Aorta (tissue), 5 donors: ENCODE results near the gene BLVRB. TPM values are rescaled to one million over a fixed set of nuclear protein-coding genes. Genes with fewer than 3 reads are reported as not detected.
A peak's percentile ranks its signal among the peaks of the same experiment; 100 is the strongest.

Experiments
- ATAC-seq: fragments of 200-7000 bp; cut with Tn5 transposase; one replicate; pipeline ENCODE4 v1.9.1; 2022; ENCODE audit warnings: moderate library complexity; ENCODE audit not compliant: low FRiP score
- DNase-seq, 2 donors: peaks; one replicate each; pipeline ENCODE4 v3.0.0-alpha.2; 2020
- H3K27ac ChIP-seq, 2 donors: one replicate each; pipeline ENCODE4 v1.5.1; 2013; ENCODE audit warnings: low read length in 2 of 2, mild to moderate bottlenecking in 2 of 2, moderate library complexity in 2 of 2, control low read depth in 1 of 2, inconsistent platforms in 1 of 2, low read depth in 1 of 2
- H3K27me3 ChIP-seq, 2 donors: one replicate each; pipeline ENCODE4 v1.6.1; 2013; ENCODE audit warnings: control low read depth in 1 of 2, low read length in 1 of 2, mild to moderate bottlenecking in 1 of 2, moderate library complexity in 1 of 2; ENCODE audit not compliant: insufficient read depth in 2 of 2, control insufficient read depth in 1 of 2
- H3K36me3 ChIP-seq, 2 donors: one replicate each; pipeline ENCODE4 v1.6.1; 2013; ENCODE audit warnings: control low read depth in 1 of 2, low read length in 1 of 2, mild to moderate bottlenecking in 1 of 2; ENCODE audit not compliant: insufficient read depth in 2 of 2, control insufficient read depth in 1 of 2
- H3K4me1 ChIP-seq, 2 donors: one replicate each; pipeline ENCODE4 v1.6.1; 2013; ENCODE audit warnings: low read length in 2 of 2, control low read depth in 1 of 2, mild to moderate bottlenecking in 1 of 2, moderate library complexity in 1 of 2; ENCODE audit not compliant: insufficient read depth in 2 of 2, control insufficient read depth in 1 of 2
- H3K4me3 ChIP-seq, 2 donors: one replicate each; pipeline ENCODE4 v1.5.1; 2013; ENCODE audit warnings: low read length in 2 of 2, control low read depth in 1 of 2, mild to moderate bottlenecking in 1 of 2
- H3K9me3 ChIP-seq: one replicate; pipeline ENCODE4 v1.6.1; 2013; ENCODE audit warnings: mild to moderate bottlenecking, low read length; ENCODE audit not compliant: control insufficient read depth
- WGBS, 2 donors: extraction: QIAGEN DNeasy Blood & Tissue Kit; methylation state at CpG; one replicate each; pipeline ENCODE4 v1.1.7; 2013; 5-methylcytosine and 5-hydroxymethylcytosine counted together
- intact Hi-C, 2 donors: fragments of 100-400 bp; cut with DNase I; formaldehyde crosslinking; loops; one replicate each; pipeline versions ENCODE4 v1.14.2 to v1.15.0; 2022
- polyA plus RNA-seq, 2 donors: library from polyadenylated mRNA; stranded (reverse); fragments of 200-250 nt; gene quantifications; one replicate each; pipeline ENCODE4 v1.2.3, GENCODE V29; 2013
- total RNA-seq, 2 donors: library from RNA; stranded (reverse); fragmentation: NEBNext Ultra II Directional; extraction: Animal tissue kit (Norgen Biotek cat#: 25700); gene quantifications; one replicate each; pipeline ENCODE4 v1.2.1, GENCODE V29; 2021
- donor health status: healthy with polysubstance abuse.
- donor health status: Bipolar disorder and iron deficiency.
- donor health status: DM: no; HTN: no; CAD: no.
- donor health status: DM: no; HTN: no; CAD: no.
- donor health status: DM: yes; HTN: yes; CAD: no.

Gene BLVRB
- total and polyA plus RNA-seq, 4 donors: 72.3 to 134 (median 87.0) TPM

DNA sequence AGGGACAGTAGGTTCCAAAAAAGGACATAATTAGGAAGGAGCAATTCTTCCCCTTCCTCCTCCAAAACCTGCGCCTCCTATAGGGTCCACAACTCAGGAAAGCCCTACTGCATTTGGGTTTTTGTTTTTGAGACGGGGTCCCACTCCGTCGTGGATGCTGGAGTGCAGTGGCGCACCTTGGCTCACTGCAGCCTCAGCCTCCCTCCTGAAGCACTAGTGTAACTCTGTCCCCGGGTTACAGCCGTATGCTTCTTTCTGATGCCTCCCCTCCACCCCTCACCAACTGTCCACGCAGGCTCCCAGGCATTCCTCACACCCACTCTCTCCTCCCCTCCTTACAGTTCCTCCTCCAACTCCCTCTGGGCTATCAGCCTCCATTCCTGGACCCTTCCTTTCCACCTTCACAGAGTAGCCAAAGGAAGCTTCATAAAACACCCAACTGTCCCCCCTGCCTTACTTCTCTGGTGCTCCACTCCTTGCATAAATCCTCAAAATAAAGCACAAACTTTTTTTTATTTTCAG, 19.2 kb downstream of the BLVRB start:
- H3K36me3 ChIP-seq: peaks cover 5 to 7% of the 10 kb centered on the region in 2 donors
- no peak for ATAC-seq
- DNase-seq: no peak
- 80 to 87% methylated on average over 8 of the region's 8 CpGs for WGBS, 2 donors
- no peaks in the 10 kb centered on the region for H3K9me3 ChIP-seq
- H3K27ac ChIP-seq: no peak overlapping the region
- intact Hi-C loops: loop anchor here in 1 of 2 donors (10.0 kb wide), 1 partner anchor 358 kb away; no protein-coding TSS in a partner anchor
- H3K4me1 ChIP-seq: no peaks in the 10 kb centered on the region
- no peaks in the 10 kb centered on the region for H3K27me3 ChIP-seq
- no peak overlapping the region for H3K4me3 ChIP-seq

DNA sequence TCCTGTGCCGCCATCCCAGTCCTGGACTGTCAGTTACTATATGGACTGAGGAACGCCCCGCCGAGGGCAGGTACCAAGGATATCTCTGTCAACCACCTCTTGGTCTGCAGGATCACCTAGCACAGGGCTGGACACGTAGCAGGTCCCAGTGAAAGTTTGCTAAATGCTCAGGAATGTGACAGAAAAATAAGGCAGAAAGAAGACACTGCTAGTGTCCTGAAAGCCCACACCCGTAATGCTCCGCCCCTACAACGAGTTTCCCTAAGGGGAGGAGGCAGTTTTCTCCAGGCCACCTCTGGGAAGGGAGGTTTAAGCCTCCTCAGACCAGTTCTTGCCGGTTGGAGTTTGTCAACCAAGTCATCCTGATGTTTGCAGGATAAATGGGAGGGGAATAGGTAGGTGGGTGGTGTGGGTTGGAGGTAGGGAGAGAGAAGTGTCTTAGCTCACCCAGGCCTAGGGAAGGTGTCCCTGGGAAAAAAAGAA, 19.7 kb downstream of the BLVRB start:
- intact Hi-C loops: loop anchor here in 1 of 2 donors (2.0 to 10.0 kb wide), 3 partner anchors 19 to 359 kb away; partner anchors contain the start of gene BLVRB
- Histone ChIP-seq H3K4me3 (no peak overlapping the region), H3K27me3 (no peaks in the 10 kb centered on the region), H3K4me1 (no peaks in the 10 kb centered on the region), H3K36me3 (peaks cover 5 to 7% of the 10 kb centered on the region in 2 donors), H3K9me3 (no peaks in the 10 kb centered on the region), H3K27ac (no peak overlapping the region)
- ATAC-seq: no peak
- no peak for DNase-seq
- 72 to 75% methylated on average over 9 of the region's 9 CpGs for WGBS, 2 donors

DNA sequence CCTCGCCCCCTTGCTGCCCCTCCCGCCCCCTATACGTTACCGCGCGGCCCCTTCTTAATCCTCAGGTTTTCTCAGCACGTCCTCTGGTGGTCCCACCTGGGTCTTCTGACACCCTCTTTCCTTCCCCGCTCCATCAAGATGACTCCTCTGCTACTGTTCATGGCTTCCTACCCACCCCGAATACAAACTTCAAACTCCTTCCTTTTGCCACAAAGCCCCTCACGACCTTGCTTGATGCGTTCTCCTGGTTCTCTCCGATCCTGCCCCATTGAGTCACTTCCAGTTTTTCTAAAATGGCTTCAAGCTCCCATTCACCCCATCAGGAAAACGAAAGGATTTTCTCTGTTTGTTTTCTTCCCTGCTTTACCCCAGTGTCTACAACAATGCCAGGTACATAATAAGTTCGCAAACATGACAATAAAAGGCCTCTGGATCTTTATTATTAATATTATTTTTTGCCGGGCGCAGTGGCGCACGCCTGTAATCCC, 20.7 kb downstream of the BLVRB start:
- DNase-seq (no peak), ATAC-seq (no peak)
- H3K27me3 ChIP-seq: no peaks in the 10 kb centered on the region
- H3K4me3 ChIP-seq: peak overlapping the region; percentile 27 to 28
- intact Hi-C loops: loop anchor here in 1 of 2 donors (1.0 to 10.0 kb wide), 4 partner anchors 20 to 360 kb away; partner anchors contain the start of genes BLVRB and SERTAD1
- WGBS, 2 donors: 17 to 19% methylated on average over 16 to 18 of the region's 18 CpGs
- H3K27ac ChIP-seq: peak overlapping the region in 1 of 2 donors; percentile 45
- H3K4me1 ChIP-seq: no peaks in the 10 kb centered on the region
- H3K36me3 ChIP-seq: peaks cover 5 to 7% of the 10 kb centered on the region in 2 donors
- no peaks in the 10 kb centered on the region for H3K9me3 ChIP-seq

DNA sequence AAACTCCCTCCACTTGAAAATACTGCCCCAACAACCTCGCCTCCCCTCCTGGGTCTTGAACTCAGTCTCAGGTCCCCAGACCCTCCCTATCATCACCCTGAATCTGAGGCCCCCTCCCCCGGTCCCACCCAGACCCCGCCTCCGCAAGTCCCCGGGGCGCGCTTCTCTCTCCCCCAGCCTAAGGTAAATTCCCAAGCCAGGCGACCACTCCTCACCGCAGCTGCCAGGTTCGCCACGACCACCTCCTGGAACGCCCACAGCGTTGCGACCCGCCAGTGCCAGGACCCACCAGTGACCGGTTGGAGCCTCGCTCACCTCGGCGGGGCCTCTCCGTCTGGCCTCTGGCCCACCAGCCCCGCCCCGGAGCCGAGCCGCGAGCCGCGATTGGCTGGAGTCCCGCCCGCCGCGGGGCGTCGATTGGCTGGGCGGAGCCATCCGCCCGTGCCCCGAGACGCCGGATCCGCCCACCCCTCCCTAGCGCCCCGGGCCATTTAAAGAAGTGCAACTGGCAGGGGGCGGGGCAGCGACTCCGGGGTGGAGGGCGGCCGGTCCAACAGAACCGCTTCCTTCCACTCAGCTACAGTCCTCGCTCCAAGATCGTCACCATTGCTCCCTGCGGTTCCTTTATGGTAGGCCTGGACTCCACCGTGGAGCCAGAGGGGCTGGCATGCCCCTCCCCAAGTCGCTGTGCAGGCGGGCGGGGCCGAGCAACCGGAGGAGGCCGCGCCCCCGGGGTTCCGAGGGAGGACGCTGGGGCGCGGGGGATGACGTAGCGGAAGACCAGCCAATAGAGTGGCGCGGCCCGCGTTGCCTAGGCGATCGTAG, 21.3 kb downstream of the BLVRB start, which contains the start of gene SERTAD3:
SERTAD3 (minus strand) TSS at position 336 of the 825 bp plus-strand sequence. CDS start 2,255 bp downstream, outside the sequence.
- Histone ChIP-seq H3K27me3 (no peaks in the 10 kb centered on the region), H3K36me3 (peaks cover 5 to 7% of the 10 kb centered on the region in 2 donors), H3K9me3 (no peaks in the 10 kb centered on the region), H3K4me3 (peak within 1 kb of the TSS; percentile 50 to 90), H3K27ac (peak within 1 kb of the TSS; percentile 51 to 88), H3K4me1 (no peaks in the 10 kb centered on the region)
- peak; percentile 94 for ATAC-seq
- DNase-seq: peak; percentile 98 to 99
- 0 to 1% methylated on average over 59 to 72 of the region's 72 CpGs for WGBS, 2 donors
- intact Hi-C loops: loop anchor here in 1 of 2 donors (1.0 to 10.0 kb wide), 6 partner anchors 19 to 361 kb away; partner anchors contain the start of genes BLVRB, C19orf47, PLD3 and SERTAD1

DNA sequence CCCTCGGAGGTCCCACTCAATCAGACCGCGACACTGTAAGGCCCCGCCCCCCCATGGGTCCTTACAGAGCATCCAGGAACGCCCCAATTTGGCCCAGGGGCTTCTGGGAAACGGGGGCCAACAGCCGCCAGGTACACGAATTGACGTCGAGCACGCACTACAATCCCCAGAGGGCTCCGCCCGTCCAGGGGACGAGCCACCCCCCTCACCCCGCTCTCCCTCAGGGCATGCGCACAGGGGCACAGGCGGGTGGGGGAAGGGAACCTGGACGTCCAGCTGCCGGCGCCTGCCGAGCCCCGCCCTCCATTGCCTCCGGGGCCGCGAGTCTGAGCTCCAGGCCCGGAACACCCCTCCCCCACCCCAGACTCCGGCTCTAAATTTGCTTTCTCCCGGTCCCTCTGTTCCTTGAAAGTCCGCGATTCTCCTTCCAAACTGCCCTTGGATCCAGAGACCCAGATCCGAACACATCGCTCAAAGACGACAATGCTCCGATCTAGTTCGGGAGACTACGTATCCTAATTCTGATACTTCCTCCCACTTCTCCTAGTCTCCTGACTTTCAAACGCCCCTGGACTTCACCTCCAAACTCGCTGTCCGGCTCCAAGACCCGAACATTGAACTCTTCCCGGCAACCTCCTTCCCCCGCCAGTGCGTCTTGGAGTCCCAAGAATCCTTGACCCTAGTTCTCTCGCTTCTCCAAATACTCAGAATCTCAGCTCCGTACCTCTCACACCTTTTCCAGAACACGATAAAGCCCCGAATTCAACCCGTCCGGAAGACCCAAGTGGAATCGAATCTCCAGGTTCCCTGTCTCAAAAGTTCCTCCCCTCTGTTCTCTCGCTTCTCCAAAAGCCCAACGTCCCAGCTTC, 22.2 kb downstream of the BLVRB start:
- H3K36me3 ChIP-seq: peaks cover 3 to 5% of the 10 kb centered on the region in 2 donors
- intact Hi-C loops: loop anchor here in 1 of 2 donors (1.0 to 10.0 kb wide), 3 partner anchors 22 to 361 kb away; partner anchors contain the start of genes C19orf47 and PLD3
- WGBS, 2 donors: 0 to 1% methylated on average over 48 to 52 of the region's 52 CpGs
- H3K9me3 ChIP-seq: no peaks in the 10 kb centered on the region
- no peaks in the 10 kb centered on the region for H3K4me1 ChIP-seq
- H3K4me3 ChIP-seq: peak overlapping the region; percentile 50 to 90
- no peaks in the 10 kb centered on the region for H3K27me3 ChIP-seq
- ATAC-seq (peak; percentile 93), DNase-seq (peak; percentile 99 to 100)
- H3K27ac ChIP-seq: peak overlapping the region; percentile 51 to 88

DNA sequence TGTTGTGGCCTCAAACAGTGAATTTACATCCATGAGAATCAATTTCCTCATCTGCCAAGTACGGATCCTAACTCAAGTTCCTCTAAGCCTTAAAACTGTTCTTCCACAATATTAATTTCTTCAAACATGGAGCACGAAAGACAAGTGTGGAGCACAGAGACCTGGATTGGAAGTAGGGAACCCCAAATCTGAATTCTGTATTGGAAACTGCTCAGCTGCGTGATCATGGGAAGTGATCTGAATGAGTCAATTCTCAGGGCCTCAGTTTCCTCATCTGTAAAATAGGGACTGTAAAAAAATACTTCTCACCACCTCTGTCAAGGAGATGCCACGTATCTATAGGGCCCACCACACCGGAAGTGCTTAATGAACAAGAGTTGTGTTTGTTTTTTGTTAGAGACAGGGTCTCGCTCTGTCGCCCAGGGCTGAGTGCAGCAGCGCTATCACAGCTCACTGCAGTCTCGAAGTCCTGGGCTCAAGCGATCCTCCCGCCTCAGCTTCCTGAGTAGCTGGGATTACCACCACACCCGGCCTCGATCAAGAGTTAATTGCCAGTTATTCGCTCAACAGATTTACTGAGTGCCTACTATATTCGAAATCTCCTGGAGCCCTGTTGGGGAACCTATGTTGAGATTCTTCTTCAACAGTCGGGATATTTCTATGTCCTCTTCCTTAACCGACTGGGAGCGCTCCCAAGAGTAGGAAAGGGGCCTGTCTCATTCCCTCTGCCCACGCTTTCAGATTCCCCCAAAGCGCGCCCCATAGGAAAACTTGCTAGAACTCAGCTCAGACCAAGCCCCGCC, 23.0 kb downstream of the BLVRB start:
- Histone ChIP-seq H3K4me1 (no peaks in the 10 kb centered on the region), H3K9me3 (no peaks in the 10 kb centered on the region), H3K27me3 (no peaks in the 10 kb centered on the region), H3K4me3 (peak overlapping the region in 1 of 2 donors; percentile 29), H3K36me3 (no peaks in the 10 kb centered on the region), H3K27ac (peak overlapping the region in 1 of 2 donors; percentile 68)
- ATAC-seq: no peak
- 15 to 18% methylated on average over 22 of the region's 22 CpGs for WGBS, 2 donors
- no peak for DNase-seq
- intact Hi-C loops: loop anchor here in 1 of 2 donors (1.0 to 10.0 kb wide), 3 partner anchors 21 to 362 kb away; partner anchors contain the start of genes C19orf47 and PLD3

DNA sequence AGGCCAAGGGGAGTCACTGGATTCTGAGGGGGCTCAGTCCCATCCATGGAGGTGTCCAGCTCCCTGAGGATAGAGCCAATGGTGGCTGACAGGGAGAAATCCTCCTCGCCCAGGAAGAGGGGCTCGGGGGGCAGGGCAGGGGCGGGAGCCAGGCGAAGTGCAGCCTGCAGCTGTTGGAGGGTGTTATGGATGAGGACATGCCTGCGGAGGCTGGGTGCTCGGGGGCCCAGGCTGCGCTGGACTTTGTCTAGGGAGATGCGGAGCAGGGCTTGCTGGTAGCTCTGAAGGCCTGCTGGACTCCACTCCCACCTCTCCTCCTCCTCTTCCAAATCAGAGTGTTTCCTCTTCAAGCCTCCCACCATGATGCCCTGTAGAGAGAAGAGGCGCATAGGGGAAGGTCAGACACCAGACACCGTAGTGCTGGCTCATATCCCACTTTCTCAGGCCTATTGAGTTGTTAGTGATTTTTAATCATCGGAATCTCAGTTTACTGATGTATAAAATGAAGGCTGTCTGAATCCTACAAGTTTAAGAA, 23.8 kb downstream of the BLVRB start:
- no peak for ATAC-seq
- H3K27ac ChIP-seq: no peak overlapping the region

More for the DNA sequence above, 23.8 kb downstream of the BLVRB start:
- H3K4me3 ChIP-seq: no peak overlapping the region
- no peaks in the 10 kb centered on the region for H3K27me3 ChIP-seq
- intact Hi-C loops: loop anchor here in 1 of 2 donors (10.0 kb wide), 1 partner anchor 363 kb away; no protein-coding TSS in a partner anchor
- no peak for DNase-seq
- 84 to 85% methylated on average over 11 of the region's 11 CpGs for WGBS, 2 donors
- no peaks in the 10 kb centered on the region for H3K36me3 ChIP-seq
- no peaks in the 10 kb centered on the region for H3K9me3 ChIP-seq
- H3K4me1 ChIP-seq: no peaks in the 10 kb centered on the region
